ENCODE data around the gene CAPN5. TPM values are rescaled to one million over a fixed set of nuclear protein-coding genes. Genes with fewer than 3 reads are reported as not detected.

CAPN5 gene
- total RNA-seq, 2 experiments from 2014 or later = 5.1 to 6.9 TPM

DNA sequence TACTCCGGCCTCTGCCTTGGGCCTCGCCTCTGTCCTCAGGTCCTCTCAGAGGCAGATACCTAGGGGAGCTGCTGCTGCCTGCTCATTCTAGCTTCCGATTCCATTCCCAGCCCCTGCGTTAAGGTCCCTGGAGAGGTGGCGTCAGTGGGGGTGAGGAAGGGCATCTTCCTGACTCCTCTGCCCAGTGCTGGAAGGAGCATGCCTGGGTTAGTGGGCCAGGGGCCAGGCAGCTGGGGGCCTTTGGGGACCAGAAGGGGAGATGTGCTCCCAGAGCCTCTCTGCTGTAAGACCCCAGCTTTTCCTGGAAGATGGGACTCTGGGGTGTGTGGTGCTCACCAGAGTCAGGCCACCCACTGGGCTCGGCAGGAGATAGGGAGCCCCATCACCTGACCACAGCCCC, 57.7 kb downstream of the CAPN5 start:
- Histone ChIP-seq H3K36me3 (ENCODE audit: insufficient read depth, low read length) (no peaks in the 10 kb centered on the region), H3K9me3 (ENCODE audit: control insufficient read depth in 1 of 2, insufficient read depth in 1 of 2, low read length in 2 of 2) (no peaks in the 10 kb centered on the region), H3K27ac (ENCODE audit: low read depth in 1 of 2, low read length in 2 of 2) (no peak overlapping the region), H3K4me3 (ENCODE audit: low read length) (no peak overlapping the region), H3K27me3 (ENCODE audit: control insufficient read depth in 1 of 2, insufficient read depth in 2 of 2, low read length in 2 of 2) (peaks cover 3 to 4% of the 10 kb centered on the region in 2 experiments), H3K4me1 (ENCODE audit: insufficient read depth, low read length) (peaks cover 14% of the 10 kb centered on the region)
- ChIA-PET CTCF (no interaction called here), POLR2A (no interaction called here)
- H3K4me1 Mint-ChIP-seq (ENCODE audit: low read depth) = peaks cover 12% of the 10 kb centered on the region
- H3K4me3 Mint-ChIP-seq = no peak overlapping the region
- no peaks in the 10 kb centered on the region for H3K27me3 Mint-ChIP-seq
- DNase-seq (no peak), ATAC-seq (ENCODE audit: poor library complexity) (no peak)
- H3K27ac Mint-ChIP-seq = no peak overlapping the region
- TF ChIP-seq, protein P1, sequence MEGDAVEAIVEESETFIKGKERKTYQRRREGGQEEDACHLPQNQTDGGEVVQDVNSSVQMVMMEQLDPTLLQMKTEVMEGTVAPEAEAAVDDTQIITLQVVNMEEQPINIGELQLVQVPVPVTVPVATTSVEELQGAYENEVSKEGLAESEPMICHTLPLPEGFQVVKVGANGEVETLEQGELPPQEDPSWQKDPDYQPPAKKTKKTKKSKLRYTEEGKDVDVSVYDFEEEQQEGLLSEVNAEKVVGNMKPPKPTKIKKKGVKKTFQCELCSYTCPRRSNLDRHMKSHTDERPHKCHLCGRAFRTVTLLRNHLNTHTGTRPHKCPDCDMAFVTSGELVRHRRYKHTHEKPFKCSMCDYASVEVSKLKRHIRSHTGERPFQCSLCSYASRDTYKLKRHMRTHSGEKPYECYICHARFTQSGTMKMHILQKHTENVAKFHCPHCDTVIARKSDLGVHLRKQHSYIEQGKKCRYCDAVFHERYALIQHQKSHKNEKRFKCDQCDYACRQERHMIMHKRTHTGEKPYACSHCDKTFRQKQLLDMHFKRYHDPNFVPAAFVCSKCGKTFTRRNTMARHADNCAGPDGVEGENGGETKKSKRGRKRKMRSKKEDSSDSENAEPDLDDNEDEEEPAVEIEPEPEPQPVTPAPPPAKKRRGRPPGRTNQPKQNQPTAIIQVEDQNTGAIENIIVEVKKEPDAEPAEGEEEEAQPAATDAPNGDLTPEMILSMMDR (IDR thresholded peaks at IDR 0.05) = no peak
- H3K36me3 Mint-ChIP-seq (ENCODE audit: low read depth) = no peaks in the 10 kb centered on the region
- H3K9me3 Mint-ChIP-seq = no peaks in the 10 kb centered on the region
- intact Hi-C loops (cut with DNase I, micrococcal nuclease) = no loop called here

DNA sequence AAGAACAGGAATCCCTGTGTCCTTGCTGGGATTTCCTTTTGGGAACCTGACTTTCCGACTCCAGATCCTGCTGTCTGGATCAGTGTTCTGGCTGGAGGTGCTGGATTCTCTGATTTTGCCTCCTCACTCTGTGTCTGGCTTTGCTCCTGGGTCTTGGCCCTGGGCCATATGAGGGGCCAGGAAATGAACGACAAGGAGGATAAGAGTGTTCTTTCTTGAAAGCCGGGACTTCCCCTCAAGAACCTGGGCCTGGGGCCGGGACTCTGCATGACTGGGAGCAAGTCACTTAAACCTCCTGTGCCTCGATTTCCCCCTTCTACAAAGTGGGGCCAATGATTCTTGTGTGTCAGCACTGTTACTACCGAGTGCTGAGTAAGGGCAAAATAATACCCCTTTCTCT, 58.4 kb downstream of the CAPN5 start:
- H3K36me3 ChIP-seq (ENCODE audit: insufficient read depth, low read length) = no peaks in the 10 kb centered on the region

DNA sequence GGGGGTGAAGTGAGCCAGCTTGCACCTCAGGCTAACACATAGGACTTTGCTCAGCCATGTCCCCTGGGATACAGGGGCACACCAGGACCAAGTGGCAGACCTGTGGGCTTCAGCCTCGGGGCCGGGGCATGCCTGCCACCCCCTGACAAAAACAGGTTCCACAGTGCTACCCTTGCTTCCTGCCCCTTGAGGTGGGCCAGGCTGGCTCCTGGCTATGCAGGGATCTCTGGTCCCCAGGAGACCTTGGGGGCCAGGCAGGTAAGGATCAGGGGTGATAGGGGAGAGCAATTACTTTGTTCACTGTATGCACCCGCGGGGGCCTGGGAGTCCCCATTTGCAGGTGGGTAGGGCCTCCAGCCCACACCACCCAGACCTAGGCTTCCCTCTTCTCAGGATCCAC, 58.9 kb downstream of the CAPN5 start:
- H3K27ac Mint-ChIP-seq = no peak overlapping the region
- ATAC-seq (ENCODE audit: poor library complexity) (no peak), DNase-seq (no peak)
- H3K4me1 Mint-ChIP-seq (ENCODE audit: low read depth) = peaks cover 12% of the 10 kb centered on the region
- ChIA-PET POLR2A (no interaction called here), CTCF (no interaction called here)
- H3K9me3 Mint-ChIP-seq = no peaks in the 10 kb centered on the region
- Histone ChIP-seq H3K27ac (ENCODE audit: low read depth in 1 of 2, low read length in 2 of 2) (no peak overlapping the region), H3K4me1 (ENCODE audit: insufficient read depth, low read length) (peaks cover 14% of the 10 kb centered on the region), H3K4me3 (ENCODE audit: low read length) (no peak overlapping the region), H3K27me3 (ENCODE audit: control insufficient read depth in 1 of 2, insufficient read depth in 2 of 2, low read length in 2 of 2) (peaks cover 3 to 4% of the 10 kb centered on the region in 2 experiments), H3K9me3 (ENCODE audit: control insufficient read depth in 1 of 2, insufficient read depth in 1 of 2, low read length in 2 of 2) (no peaks in the 10 kb centered on the region), H3K36me3 (ENCODE audit: insufficient read depth, low read length) (no peaks in the 10 kb centered on the region)
- H3K36me3 Mint-ChIP-seq (ENCODE audit: low read depth) = no peaks in the 10 kb centered on the region
- intact Hi-C loops (cut with DNase I, micrococcal nuclease) = loop anchor here in 1 of 2 experiments (2.0 kb wide), 1 partner anchor 493 kb away; no protein-coding TSS in a partner anchor
- H3K4me3 Mint-ChIP-seq = no peak overlapping the region
- no peaks in the 10 kb centered on the region for H3K27me3 Mint-ChIP-seq
- TF ChIP-seq, protein P1 (IDR thresholded peaks at IDR 0.05) = no peak

More for the DNA sequence above, 58.4 kb downstream of the CAPN5 start:
- H3K9me3 ChIP-seq (ENCODE audit: control insufficient read depth in 1 of 2, insufficient read depth in 1 of 2, low read length in 2 of 2) = no peaks in the 10 kb centered on the region
- DNase-seq (no peak), ATAC-seq (ENCODE audit: poor library complexity) (no peak)
- ChIA-PET CTCF (no interaction called here), POLR2A (no interaction called here)
- intact Hi-C loops (cut with DNase I, micrococcal nuclease) = no loop called here
- Mint-ChIP-seq H3K27me3 (no peaks in the 10 kb centered on the region), H3K4me3 (no peak overlapping the region), H3K9me3 (no peaks in the 10 kb centered on the region), H3K36me3 (ENCODE audit: low read depth) (no peaks in the 10 kb centered on the region), H3K27ac (no peak overlapping the region), H3K4me1 (ENCODE audit: low read depth) (peaks cover 12% of the 10 kb centered on the region)
- H3K27me3 ChIP-seq (ENCODE audit: control insufficient read depth in 1 of 2, insufficient read depth in 2 of 2, low read length in 2 of 2) = peaks cover 3 to 4% of the 10 kb centered on the region in 2 experiments
- no peak overlapping the region for H3K4me3 ChIP-seq (ENCODE audit: low read length)
- TF ChIP-seq, protein P1 (IDR thresholded peaks at IDR 0.05) = no peak
- no peak overlapping the region for H3K27ac ChIP-seq (ENCODE audit: low read depth in 1 of 2, low read length in 2 of 2)
- H3K4me1 ChIP-seq (ENCODE audit: insufficient read depth, low read length) = peaks cover 14% of the 10 kb centered on the region
